HCT116 (cell line): ENCODE results near the gene SMCR8. TPM values are rescaled to one million over a fixed set of nuclear protein-coding genes. Genes with fewer than 3 reads are reported as not detected.

Source experiments
- ATAC-seq: fragments of 200-7000 bp; cut with Tn5 transposase; 2 replicates; pipeline ENCODE4 v1.9.1; 2020; ENCODE audit warnings: mild to moderate bottlenecking, moderate library complexity
- BruUV-seq: library from RNA; stranded (reverse); fragments of 400-500 nt; replicated peaks from 2 replicates; lab custom pipeline; 2021; lab: Mats Ljungman, UMichigan
- CTCF ChIA-PET: fragments of 300-600 bp; sonication (Branson Sonifier 250); formaldehyde crosslinking; loops from one replicate; lab custom pipeline; 2021; ENCODE audit warnings: antibody characterized with exemption; lab: Charles Lee
- POLR2A ChIA-PET: fragments of 300-600, 350-600 bp; sonication (Branson Sonifier 250); formaldehyde crosslinking; loops from one replicate; lab custom pipeline; 2021; ENCODE audit warnings: antibody characterized with exemption; lab: Charles Lee
- RAD21 ChIA-PET, 2 experiments: fragments of 300-600 bp; sonication (Branson Sonifier 250); formaldehyde crosslinking; loops; one replicate each; lab custom pipeline; 2023; ENCODE audit warnings: low total read pairs in 2 of 2; ENCODE audit not compliant: uncharacterized antibody in 2 of 2, unreplicated experiment in 2 of 2, low non-redundant PET in 1 of 2; lab: Charles Lee
- DNase-seq: peaks from one replicate; pipeline ENCODE4 v3.0.0-alpha.2; 2010; ENCODE audit warnings: low read depth, low spot score
- H2AFZ ChIP-seq: fragments of 200-600 bp; shearing (Covaris generic), sonication (generic); 2 replicates; pipeline ENCODE4 v1.6.1; 2017; ENCODE audit warnings: low read depth, mixed run types, mixed read lengths, antibody characterized with exemption, low read length; ENCODE audit not compliant: poor library complexity, severe bottlenecking
- H3K27ac ChIP-seq: 2 replicates; pipeline ENCODE4 v1.5.1; 2012; ENCODE audit warnings: low read depth, low read length
- H3K27me3 ChIP-seq: fragments of 200-600 bp; sonication (generic); 2 replicates; pipeline ENCODE4 v1.6.1; 2016; ENCODE audit warnings: mixed run types, low read length, mixed read lengths; ENCODE audit not compliant: insufficient read depth
- H3K36me3 ChIP-seq, 2 experiments: fragments of 200-500 bp in 1 of 2; fragments of 200-600 bp in 1 of 2; sonication (Bioruptor generic) in 1 of 2; sonication (generic) in 1 of 2; 2 replicates each; pipeline versions ENCODE4 v1.5.1 to v1.6.1; 2014 to 2016; ENCODE audit warnings: low read length in 2 of 2, inconsistent platforms in 1 of 2, mixed read lengths in 1 of 2, mixed run types in 1 of 2; ENCODE audit not compliant: insufficient read depth in 2 of 2, control insufficient read depth in 1 of 2
- H3K4me1 ChIP-seq, 2 experiments: fragments of 200-600 bp in 1 of 2; sonication (generic) in 1 of 2; 2 replicates each; pipeline versions ENCODE4 v1.5.1 to v1.6.1; 2012 to 2017; ENCODE audit warnings: low read length in 2 of 2, inconsistent platforms in 1 of 2, mild to moderate bottlenecking in 1 of 2, mixed read lengths in 1 of 2, mixed run types in 1 of 2, moderate library complexity in 1 of 2; ENCODE audit not compliant: insufficient read depth in 2 of 2, control insufficient read depth in 1 of 2
- H3K4me2 ChIP-seq: fragments of 200-600 bp; sonication (generic); 2 replicates; pipeline ENCODE4 v1.6.1; 2017; ENCODE audit warnings: mixed run types, low read length, mixed read lengths
- H3K4me3 ChIP-seq, 2 experiments: fragments of 200-600 bp in 1 of 2; sonication (generic) in 1 of 2; replicated peaks in 1 of 2; 2 replicates each; pipeline ENCODE4 v1.5.1; 2011 to 2016; ENCODE audit warnings: low read length in 2 of 2, control low read depth in 1 of 2, low read depth in 1 of 2, mild to moderate bottlenecking in 1 of 2, mixed read lengths in 1 of 2, mixed run types in 1 of 2
- H3K79me2 ChIP-seq: fragments of 200-600 bp; sonication (generic); 2 replicates; pipeline ENCODE4 v1.6.1; 2017; ENCODE audit warnings: mild to moderate bottlenecking, mixed run types, low read length, moderate library complexity, mixed read lengths; ENCODE audit not compliant: insufficient read depth
- H3K9ac ChIP-seq: fragments of 200-600 bp; sonication (generic); 2 replicates; pipeline ENCODE4 v1.6.1; 2016; ENCODE audit warnings: low read length, mixed read lengths
- H3K9me2 ChIP-seq: fragments of 200-600 bp; sonication (generic), shearing (Covaris generic); 2 replicates; pipeline ENCODE4 v1.6.1; 2017; ENCODE audit warnings: mixed run types, mild to moderate bottlenecking, moderate library complexity; ENCODE audit not compliant: insufficient read depth
- H3K9me3 ChIP-seq, 2 experiments: fragments of 200-500 bp in 1 of 2; fragments of 200-600 bp in 1 of 2; sonication (Bioruptor generic) in 1 of 2; sonication (generic) in 1 of 2; 2 replicates each; pipeline ENCODE4 v1.6.1; 2014 to 2017; ENCODE audit warnings: low read length in 2 of 2, mixed read lengths in 2 of 2, inconsistent platforms in 1 of 2, low read depth in 1 of 2, mild to moderate bottlenecking in 1 of 2, mixed run types in 1 of 2, moderate library complexity in 1 of 2; ENCODE audit not compliant: control insufficient read depth in 1 of 2, insufficient read depth in 1 of 2
- H4K20me1 ChIP-seq: fragments of 200-600 bp; sonication (generic), shearing (Covaris generic); 2 replicates; pipeline ENCODE4 v1.6.1; 2017; ENCODE audit warnings: mixed run types, mild to moderate bottlenecking, moderate library complexity; ENCODE audit not compliant: insufficient read depth
- ELF1 ChIP-seq: IDR thresholded peaks from 2 replicates; pipeline ENCODE4 v1.6.1; 2012; ENCODE audit warnings: low read depth, borderline replicate concordance
- EZH2phosphoT487 ChIP-seq: fragments of 200-600 bp; IDR thresholded peaks from 2 replicates; pipeline ENCODE4 v1.6.1; 2018; ENCODE audit warnings: antibody characterized with exemption, borderline replicate concordance
- FOSL1 ChIP-seq: IDR thresholded peaks from 2 replicates; pipeline ENCODE4 v1.6.1; 2012; ENCODE audit warnings: low read depth
- POLR2A ChIP-seq: IDR thresholded peaks from 2 replicates; pipeline ENCODE4 v1.7.0; 2011; ENCODE audit warnings: borderline replicate concordance; ENCODE audit not compliant: insufficient read depth, insufficient read length; ENCODE audit errors: extremely low read depth
- POLR2AphosphoS5 ChIP-seq: IDR thresholded peaks from 2 replicates; pipeline ENCODE4 v1.6.1; 2011; ENCODE audit warnings: mild to moderate bottlenecking, low read depth, low read length, moderate library complexity
- SIN3A ChIP-seq: IDR thresholded peaks from 2 replicates; pipeline ENCODE4 v1.6.1; 2012; ENCODE audit warnings: low read depth
- SRF ChIP-seq: IDR thresholded peaks from 2 replicates; pipeline ENCODE4 v1.6.1; 2012; ENCODE audit warnings: low read depth
- TCF7L2 ChIP-seq: IDR thresholded peaks from 2 replicates; pipeline ENCODE4 v1.7.0; 2011; ENCODE audit warnings: borderline replicate concordance, inconsistent platforms; ENCODE audit not compliant: insufficient read depth, insufficient read length; ENCODE audit errors: extremely low read depth
- ZNF274 ChIP-seq: fragments of 200-500 bp; sonication (Bioruptor generic); IDR thresholded peaks from 2 replicates; pipeline ENCODE4 v1.6.1; 2014; ENCODE audit warnings: mild to moderate bottlenecking, low read depth, low read length, inconsistent platforms
- intact Hi-C: fragments of 100-400 bp; cut with micrococcal nuclease; formaldehyde crosslinking; loops from 2 replicates; pipeline ENCODE4 v1.10.0; 2022
- total RNA-seq: library from RNA; stranded (reverse); gene quantifications from one replicate; pipeline ENCODE4 v1.2.1, GENCODE V29; 2021; ENCODE audit not compliant: unreplicated experiment
- TF ChIP-seq, protein P1 (sequence below): IDR thresholded peaks from 2 replicates; pipeline ENCODE4 v1.6.1; 2012

The SMCR8 gene
- total RNA-seq, 1 experiment from 2014 or later = 12.7 TPM

DNA sequence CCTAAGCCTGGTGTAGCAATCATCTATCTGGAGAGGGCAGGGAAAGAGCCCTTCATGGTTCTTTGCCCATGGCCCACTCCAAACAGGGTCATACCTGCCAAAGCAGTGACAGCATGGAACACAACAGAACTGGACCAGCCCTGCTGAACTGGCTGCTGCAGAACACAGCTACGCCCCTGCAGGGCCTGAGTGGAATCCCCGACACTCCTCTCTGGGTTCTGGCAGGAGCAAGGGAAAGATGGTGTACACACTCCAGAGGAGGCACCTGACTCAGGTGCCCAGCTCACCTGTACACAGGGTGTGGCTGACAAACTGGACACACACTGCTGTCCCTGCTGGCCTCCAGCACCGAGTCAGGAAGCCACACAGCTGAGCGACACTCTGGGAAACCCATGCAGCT is 34.8 kb upstream of the SMCR8 start:
- H3K9me3 ChIP-seq = no peaks in the 10 kb centered on the region
- no peaks in the 10 kb centered on the region for H3K4me1 ChIP-seq
- H3K36me3 ChIP-seq = peaks cover 59 to 64% of the 10 kb centered on the region in 2 experiments
- H3K27me3 ChIP-seq = no peaks in the 10 kb centered on the region
- H3K79me2 ChIP-seq = no peaks in the 10 kb centered on the region; the same call in 1 of the 2 replicates
- ChIA-PET POLR2A (no interaction called here), CTCF (no interaction called here), RAD21 (no interaction called here)
- H3K27ac ChIP-seq = no peak overlapping the region
- TF ChIP-seq SRF (no peak), SIN3A (no peak), TCF7L2 (no peak), ZNF274 (no peak), POLR2A (no peak), POLR2AphosphoS5 (no peak)
- TF ChIP-seq, protein P1, sequence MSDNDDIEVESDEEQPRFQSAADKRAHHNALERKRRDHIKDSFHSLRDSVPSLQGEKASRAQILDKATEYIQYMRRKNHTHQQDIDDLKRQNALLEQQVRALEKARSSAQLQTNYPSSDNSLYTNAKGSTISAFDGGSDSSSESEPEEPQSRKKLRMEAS = no peak
- no peak overlapping the region for H3K4me3 ChIP-seq
- H3K4me2 ChIP-seq = no peak overlapping the region
- ATAC-seq = no peak
- no peak overlapping the region for H3K9ac ChIP-seq
- no peak overlapping the region for H2AFZ ChIP-seq
- peaks cover 3% of the 10 kb centered on the region; the same call in 1 of the 2 replicates for H4K20me1 ChIP-seq
- intact Hi-C loops = no loop called here
- BruUV-seq = no TSS peak
- DNase-seq = no peak
- no peaks in the 10 kb centered on the region for H3K9me2 ChIP-seq

DNA sequence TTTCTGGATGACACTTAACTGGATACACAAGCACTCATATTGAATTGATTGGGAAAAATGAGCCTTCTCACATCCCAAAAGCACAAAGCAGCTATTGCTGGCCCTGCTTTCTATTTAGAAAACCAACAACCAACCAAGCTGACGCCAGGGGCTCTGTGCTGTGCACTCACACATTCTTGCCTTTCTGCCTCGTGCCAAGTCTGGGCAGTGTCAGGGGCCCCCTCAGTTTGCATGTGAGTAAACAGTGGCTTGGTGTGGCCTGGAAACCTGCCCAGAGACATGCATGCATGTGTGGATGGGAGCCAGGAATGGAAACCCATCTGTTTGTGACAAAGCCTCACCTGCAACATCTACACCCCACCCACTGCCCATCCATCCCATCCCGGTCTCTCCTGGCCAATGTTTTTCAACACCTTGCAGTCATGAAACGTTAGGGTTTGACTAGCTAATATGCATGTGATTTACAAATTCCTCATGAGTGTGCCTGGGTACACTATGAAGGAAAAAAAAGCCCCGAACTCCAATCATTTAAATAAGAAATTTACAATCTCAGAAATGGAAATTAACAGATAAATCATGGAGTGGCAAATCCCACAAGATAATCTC is 34.2 kb upstream of the SMCR8 start:
- Histone ChIP-seq H4K20me1 (peaks cover 3% of the 10 kb centered on the region; the same call in 1 of the 2 replicates), H3K27ac (no peak overlapping the region), H3K36me3 (peaks cover 59 to 69% of the 10 kb centered on the region in 2 experiments), H2AFZ (no peak overlapping the region), H3K9me2 (no peaks in the 10 kb centered on the region), H3K4me1 (no peaks in the 10 kb centered on the region), H3K4me2 (no peak overlapping the region), H3K9me3 (no peaks in the 10 kb centered on the region), H3K27me3 (no peaks in the 10 kb centered on the region), H3K79me2 (no peaks in the 10 kb centered on the region; the same call in 1 of the 2 replicates), H3K4me3 (no peak overlapping the region), H3K9ac (no peak overlapping the region)
- intact Hi-C loops = no loop called here
- ChIA-PET POLR2A (no interaction called here), CTCF (no interaction called here), RAD21 (no interaction called here)
- ATAC-seq (no peak), DNase-seq (no peak)
- no TSS peak for BruUV-seq
- TF ChIP-seq FOSL1 (no peak), ELF1 (no peak), EZH2phosphoT487 (no peak)
